SU-DHL-6 (cell line): ENCODE measurements around the gene PRKCE.

ENCODE experiments used
- H2AFZ ChIP-seq: fragments of 200-600 bp; sonication (generic); 2 replicates; pipeline ENCODE4 v1.6.1; 2014; ENCODE audit warnings: low read depth, mild to moderate bottlenecking, moderate library complexity, mixed read lengths, antibody characterized with exemption, low read length; ENCODE audit not compliant: severe bottlenecking
- H3F3A ChIP-seq: fragments of 200-600 bp; shearing (Covaris generic); 2 replicates; pipeline ENCODE4 v1.6.0; 2016; ENCODE audit warnings: antibody characterized with exemption, mild to moderate bottlenecking; ENCODE audit not compliant: insufficient read depth
- H3K27ac ChIP-seq: fragments of 200-600 bp; sonication (generic); 2 replicates; pipeline ENCODE4 v1.5.1; 2016; ENCODE audit warnings: low read depth, mild to moderate bottlenecking, low read length, moderate library complexity, mixed read lengths
- H3K27me3 ChIP-seq: fragments of 200-600 bp; sonication (generic), shearing (Covaris generic); 2 replicates; pipeline ENCODE4 v1.6.0; 2014; ENCODE audit warnings: mild to moderate bottlenecking, low read length
- H3K36me3 ChIP-seq: fragments of 200-600 bp; sonication (generic); 2 replicates; pipeline ENCODE4 v1.6.1; 2014; ENCODE audit warnings: mild to moderate bottlenecking, low read length, mixed read lengths
- H3K4me2 ChIP-seq: fragments of 300-600, 200-600 bp; shearing (Covaris generic), sonication (generic); 2 replicates; pipeline ENCODE4 v1.6.0; 2014; ENCODE audit warnings: low read length, low read depth, mild to moderate bottlenecking; ENCODE audit not compliant: poor library complexity, severe bottlenecking
- H3K4me3 ChIP-seq: fragments of 200-600 bp; sonication (generic); 2 replicates; pipeline ENCODE4 v1.5.1; 2014; ENCODE audit warnings: antibody characterized with exemption, low read length, mild to moderate bottlenecking, mixed read lengths; ENCODE audit not compliant: insufficient read depth, poor library complexity, severe bottlenecking
- H3K79me2 ChIP-seq: fragments of 200-600 bp; sonication (generic); 2 replicates; pipeline ENCODE4 v1.6.1; 2014; ENCODE audit warnings: mild to moderate bottlenecking, low read length, moderate library complexity; ENCODE audit not compliant: insufficient read depth
- H3K9ac ChIP-seq: fragments of 200-600 bp; sonication (generic); 2 replicates; pipeline ENCODE4 v1.7.0; 2014; ENCODE audit warnings: mild to moderate bottlenecking, low read length
- H3K9me2 ChIP-seq: fragments of 200-600 bp; sonication (generic); replicated peaks from 2 replicates; pipeline ENCODE4 v1.6.1; 2014; ENCODE audit warnings: low read length; ENCODE audit not compliant: insufficient read depth
- H3K9me3 ChIP-seq: fragments of 200-600 bp; sonication (generic); 2 replicates; pipeline ENCODE4 v1.6.1; 2014; ENCODE audit warnings: low read length, mixed read lengths; ENCODE audit not compliant: insufficient read depth
- H4K20me1 ChIP-seq: fragments of 200-600 bp; sonication (generic); 2 replicates; pipeline ENCODE4 v1.6.1; 2014; ENCODE audit warnings: low read depth, mild to moderate bottlenecking, antibody characterized with exemption, low read length, moderate library complexity, mixed read lengths
- CTCF ChIP-seq: fragments of 200-600 bp; sonication (generic); IDR thresholded peaks from one replicate; pipeline ENCODE4 v1.5.1; 2017; ENCODE audit warnings: antibody characterized with exemption, mild to moderate bottlenecking, low read length, moderate library complexity; ENCODE audit not compliant: insufficient read depth, poor library complexity, severe bottlenecking
- EZH2phosphoT487 ChIP-seq: fragments of 200-600 bp; sonication (generic), shearing (Covaris generic); conservative IDR thresholded peaks from 2 replicates; pipeline ENCODE4 v1.6.1; 2018; ENCODE audit warnings: mild to moderate bottlenecking, antibody characterized with exemption, low read length, moderate library complexity, mixed read lengths

Gene PRKCE

GRCh38 chr2:46134531-46135227, 483.2 kb downstream of the PRKCE start:
- H3K36me3 ChIP-seq = no peaks in the 10 kb centered on the region
- no peak overlapping the region for H3K4me2 ChIP-seq
- H3K9ac ChIP-seq = no peak overlapping the region
- H2AFZ ChIP-seq = no peak overlapping the region
- no peak overlapping the region for H3K27ac ChIP-seq
- no peaks in the 10 kb centered on the region for H3K27me3 ChIP-seq
- no peak for TF ChIP-seq CTCF
- no peak for TF ChIP-seq EZH2phosphoT487
- no peak overlapping the region for H3K4me3 ChIP-seq
- no peaks in the 10 kb centered on the region for H3K79me2 ChIP-seq
- H3K9me2 ChIP-seq = no peaks in the 10 kb centered on the region
- H3K9me3 ChIP-seq = no peaks in the 10 kb centered on the region
- no peaks in the 10 kb centered on the region for H3F3A ChIP-seq
- no peaks in the 10 kb centered on the region for H4K20me1 ChIP-seq

- H3K9me3 ChIP-seq = no peaks in the 10 kb centered on the region
- H3K9ac ChIP-seq = no peak overlapping the region
- H3K4me2 ChIP-seq = no peak overlapping the region
- no peaks in the 10 kb centered on the region for H3F3A ChIP-seq
- H3K27me3 ChIP-seq = no peaks in the 10 kb centered on the region
- H3K9me2 ChIP-seq = no peaks in the 10 kb centered on the region
- H3K4me3 ChIP-seq = no peak overlapping the region
- TF ChIP-seq EZH2phosphoT487 = no peak
- no peak for TF ChIP-seq CTCF
- no peak overlapping the region for H2AFZ ChIP-seq
- H3K36me3 ChIP-seq = no peaks in the 10 kb centered on the region
- H4K20me1 ChIP-seq = no peaks in the 10 kb centered on the region
- H3K79me2 ChIP-seq = no peaks in the 10 kb centered on the region
- H3K27ac ChIP-seq = no peak overlapping the region
Observed at GRCh38 chr2:46135228-46135855, 483.9 kb downstream of the PRKCE start.

GRCh38 chr2:46135958-46136357, 484.5 kb downstream of the PRKCE start:
- Histone ChIP-seq H3K36me3 (no peaks in the 10 kb centered on the region), H3K79me2 (no peaks in the 10 kb centered on the region), H3K27me3 (no peaks in the 10 kb centered on the region), H3K9me2 (no peaks in the 10 kb centered on the region), H3K9me3 (no peaks in the 10 kb centered on the region), H3K9ac (no peak overlapping the region), H3K4me2 (no peak overlapping the region), H2AFZ (no peak overlapping the region), H3F3A (no peaks in the 10 kb centered on the region), H4K20me1 (no peaks in the 10 kb centered on the region), H3K27ac (no peak overlapping the region), H3K4me3 (no peak overlapping the region)
- no peak for TF ChIP-seq CTCF
- no peak for TF ChIP-seq EZH2phosphoT487
